GM18498 (cell line): ENCODE measurements around the gene AHCYL1.

Source experiments
- ATAC-seq: cut with Tn5 transposase; IDR thresholded peaks from one replicate; pipeline ENCODE4 v1.9.1; 2021; ENCODE audit warnings: mild to moderate bottlenecking, moderate library complexity; ENCODE audit not compliant: unreplicated experiment

The AHCYL1 gene

GRCh38 chr1:110059133-110059863 is 74.7 kb downstream of the AHCYL1 start:
- no peak for ATAC-seq

GRCh38 chr1:110060034-110060661 is 75.6 kb downstream of the AHCYL1 start:
- no peak for ATAC-seq

GRCh38 chr1:110060662-110061060 is 76.1 kb downstream of the AHCYL1 start:
- no peak for ATAC-seq

DNA sequence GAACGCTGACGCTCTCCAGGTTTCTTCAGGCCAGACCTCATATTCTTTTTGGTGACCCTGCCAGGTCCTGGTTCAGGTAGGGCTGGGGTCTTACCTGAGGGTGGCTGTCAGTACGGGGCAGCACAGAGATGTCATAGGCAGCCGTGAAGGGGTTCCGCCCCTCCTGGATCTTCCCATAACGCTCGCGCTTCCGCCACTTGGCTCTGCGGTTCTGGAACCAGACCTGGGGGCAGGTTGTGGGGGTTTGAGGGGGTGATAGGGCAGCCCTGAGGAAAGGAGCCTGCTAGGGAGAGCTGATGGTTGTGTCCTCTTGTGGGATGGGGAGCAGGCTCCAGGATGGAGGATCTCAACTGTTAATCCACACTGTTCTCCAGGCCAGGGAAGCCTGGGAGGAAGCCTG is 76.8 kb downstream of the AHCYL1 start:
- ATAC-seq: no peak

DNA sequence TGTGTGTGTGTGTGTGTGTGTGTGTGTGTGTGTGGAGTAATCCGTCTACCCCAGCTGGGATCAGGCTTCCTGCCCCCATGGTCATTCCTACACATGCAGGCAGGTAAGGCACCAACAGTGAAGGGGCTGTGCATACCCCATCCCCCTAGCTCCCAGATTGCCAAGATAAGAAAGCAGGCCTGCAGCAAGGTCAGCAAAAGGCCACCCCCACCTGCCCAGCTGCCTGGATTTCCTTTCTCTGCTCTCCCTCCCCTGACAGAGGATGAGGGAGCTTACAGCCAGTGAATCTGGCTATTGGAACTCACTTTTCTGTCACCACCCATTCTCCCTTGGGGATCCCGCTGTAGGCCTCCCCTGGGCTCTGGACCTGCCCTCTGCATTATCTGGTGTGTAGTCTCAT is 78.0 kb downstream of the AHCYL1 start:
- ATAC-seq: no peak

- no peak for ATAC-seq
Observed at GRCh38 chr1:110063781-110064180, 79.2 kb downstream of the AHCYL1 start.

DNA sequence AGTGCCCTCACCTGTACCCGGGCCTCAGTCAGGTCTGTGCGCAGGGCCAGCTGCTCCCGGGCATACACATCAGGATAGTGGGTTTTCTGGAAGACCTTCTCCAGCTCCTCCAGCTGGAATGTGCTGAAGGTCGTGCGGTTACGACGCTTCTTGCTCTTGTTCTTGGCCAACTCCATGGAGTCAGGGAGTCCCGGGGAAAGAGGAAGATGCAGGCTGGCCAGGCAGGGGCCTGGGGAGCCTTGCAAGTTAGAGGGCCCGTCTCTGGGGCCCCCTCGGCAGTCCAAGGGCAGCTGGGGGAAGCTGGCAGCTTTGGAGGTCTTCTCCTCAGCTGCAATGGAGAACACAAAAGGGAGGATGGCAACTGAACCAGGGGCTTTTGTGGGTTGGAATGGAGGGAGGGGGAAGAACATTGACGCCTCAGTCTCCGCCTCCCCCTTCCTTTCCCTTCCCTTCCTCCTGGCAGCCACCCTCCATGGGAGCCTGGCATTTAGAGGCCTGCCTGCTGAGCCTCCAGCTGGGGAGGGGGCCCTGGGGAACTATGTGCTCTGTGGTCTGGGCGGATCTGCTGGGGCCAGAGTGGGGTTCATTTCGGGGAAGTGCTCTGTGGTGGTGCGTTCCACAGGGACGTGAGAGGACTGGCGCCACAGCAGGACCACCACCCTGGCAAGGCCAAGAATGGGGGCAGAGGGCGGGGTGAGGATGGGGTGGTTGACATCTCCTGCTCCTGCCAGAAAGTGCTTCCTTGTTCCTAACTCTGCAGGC is 80.2 kb downstream of the AHCYL1 start:
- ATAC-seq: no peak

- no peak for ATAC-seq
Observed at GRCh38 chr1:110065841-110066240, 81.3 kb downstream of the AHCYL1 start.

DNA sequence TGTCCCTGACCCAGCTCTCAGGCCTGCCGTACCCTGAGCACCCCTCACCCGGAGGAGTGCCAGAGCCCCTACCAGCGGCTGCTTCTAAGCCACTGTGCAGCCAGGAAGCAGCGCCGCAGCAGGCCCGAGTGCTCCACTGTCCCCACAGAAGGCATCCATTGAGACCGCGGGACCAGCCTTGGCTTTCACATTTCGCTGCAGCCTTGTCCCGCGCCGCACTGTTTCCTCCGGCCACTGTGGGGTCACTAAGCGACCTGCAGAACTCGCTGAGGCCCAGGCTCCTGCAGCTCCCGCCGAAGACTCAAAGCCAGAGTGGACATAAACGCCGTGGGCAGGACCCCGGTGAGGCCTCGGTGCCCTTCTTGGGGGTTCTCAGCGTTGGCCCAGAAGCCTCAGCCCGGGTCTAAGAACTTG is 82.9 kb downstream of the AHCYL1 start:
- no peak for ATAC-seq

DNA sequence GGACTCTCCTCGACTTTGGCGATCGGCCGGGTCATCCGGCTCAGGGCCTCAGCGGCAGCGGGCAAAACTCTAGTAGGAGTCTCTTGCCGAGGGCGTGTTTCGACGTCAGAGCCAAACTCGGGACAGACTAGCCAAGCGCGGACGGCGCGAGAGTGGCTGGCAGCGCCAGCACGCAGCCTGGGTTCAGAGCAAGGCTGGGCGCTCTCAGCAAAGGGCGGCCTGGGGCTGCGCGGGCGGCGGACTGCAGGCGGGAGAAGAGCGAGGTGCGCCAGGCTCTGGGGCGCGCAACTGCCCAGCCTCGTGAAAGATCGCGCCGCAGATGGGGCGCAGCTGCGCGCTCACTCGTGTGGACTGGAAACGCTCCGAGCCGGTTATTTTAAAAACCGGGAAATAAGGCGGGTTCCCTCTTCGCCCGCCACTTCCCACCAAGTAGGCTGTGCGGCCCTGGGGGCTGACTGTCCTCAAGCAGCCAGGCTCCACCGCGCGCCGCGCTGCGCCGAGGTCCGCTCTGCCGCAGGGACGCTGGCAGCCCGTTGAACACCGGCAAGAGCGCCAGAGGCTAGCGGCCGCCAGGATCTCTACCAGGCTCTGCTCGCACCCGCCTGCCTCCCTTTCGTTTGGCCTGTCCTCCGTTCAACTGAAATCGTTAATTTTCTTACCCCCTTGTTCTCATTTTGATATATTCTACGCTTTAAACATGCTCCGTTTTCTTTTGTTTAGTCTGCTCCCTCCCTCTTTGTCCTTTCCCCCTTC is 83.5 kb downstream of the AHCYL1 start:
- no peak for ATAC-seq

GRCh38 chr1:110068646-110069403 is 84.3 kb downstream of the AHCYL1 start:
- no peak for ATAC-seq

DNA sequence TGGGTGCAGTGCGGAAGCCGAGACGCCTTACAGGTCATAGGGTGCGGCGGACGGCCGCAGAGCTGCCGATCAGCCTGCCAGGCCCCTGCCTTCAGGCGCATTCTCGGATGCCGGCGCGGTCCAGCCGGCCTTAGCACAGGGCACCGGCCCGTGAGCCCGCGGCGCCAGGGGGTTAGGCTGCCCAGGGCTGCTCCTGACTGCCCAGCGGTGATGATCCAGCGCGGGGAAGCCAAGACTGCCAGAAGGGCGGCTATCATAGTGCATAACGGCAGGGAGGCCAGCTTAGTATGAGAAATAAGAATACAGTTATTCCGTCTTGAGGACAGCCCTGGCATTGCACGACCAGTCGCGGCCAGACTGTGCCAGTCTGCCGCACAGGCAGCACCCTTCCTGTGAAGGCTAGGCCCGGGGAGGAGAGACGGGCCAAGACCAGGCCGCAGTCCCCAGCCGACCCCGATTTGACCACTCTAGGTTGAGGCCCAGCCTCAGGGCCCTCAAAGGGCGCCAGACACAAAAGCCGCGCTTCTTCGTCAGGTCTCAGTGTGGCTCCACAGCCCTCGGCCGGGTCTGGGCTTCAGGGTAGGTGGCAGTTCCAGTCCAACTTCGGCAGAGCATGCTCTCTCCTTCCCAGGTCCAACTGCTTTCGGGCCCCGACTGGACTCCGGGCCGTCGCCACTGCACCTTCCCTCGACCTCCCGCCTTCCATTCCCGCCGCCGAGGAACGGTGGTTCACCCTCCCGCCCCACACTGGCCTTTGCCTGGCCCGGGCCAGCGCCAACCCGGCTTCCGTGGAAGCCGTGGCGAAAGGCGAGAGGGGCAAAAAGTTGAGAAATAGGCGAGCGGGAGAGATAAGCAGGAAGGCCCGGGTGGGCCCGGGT is 85.1 kb downstream of the AHCYL1 start:
- ATAC-seq: no peak

- no peak for ATAC-seq
Observed at GRCh38 chr1:110070282-110070669, 85.7 kb downstream of the AHCYL1 start.

GRCh38 chr1:110070671-110071242 is 86.2 kb downstream of the AHCYL1 start, which contains the start of gene ALX3:
ALX3 (minus strand) TSS chr1:110070672; CDS start chr1:110070612, 60 bp downstream.
- no peak for ATAC-seq
